ENCODE measurements around the gene SLC1A1.

DNA sequence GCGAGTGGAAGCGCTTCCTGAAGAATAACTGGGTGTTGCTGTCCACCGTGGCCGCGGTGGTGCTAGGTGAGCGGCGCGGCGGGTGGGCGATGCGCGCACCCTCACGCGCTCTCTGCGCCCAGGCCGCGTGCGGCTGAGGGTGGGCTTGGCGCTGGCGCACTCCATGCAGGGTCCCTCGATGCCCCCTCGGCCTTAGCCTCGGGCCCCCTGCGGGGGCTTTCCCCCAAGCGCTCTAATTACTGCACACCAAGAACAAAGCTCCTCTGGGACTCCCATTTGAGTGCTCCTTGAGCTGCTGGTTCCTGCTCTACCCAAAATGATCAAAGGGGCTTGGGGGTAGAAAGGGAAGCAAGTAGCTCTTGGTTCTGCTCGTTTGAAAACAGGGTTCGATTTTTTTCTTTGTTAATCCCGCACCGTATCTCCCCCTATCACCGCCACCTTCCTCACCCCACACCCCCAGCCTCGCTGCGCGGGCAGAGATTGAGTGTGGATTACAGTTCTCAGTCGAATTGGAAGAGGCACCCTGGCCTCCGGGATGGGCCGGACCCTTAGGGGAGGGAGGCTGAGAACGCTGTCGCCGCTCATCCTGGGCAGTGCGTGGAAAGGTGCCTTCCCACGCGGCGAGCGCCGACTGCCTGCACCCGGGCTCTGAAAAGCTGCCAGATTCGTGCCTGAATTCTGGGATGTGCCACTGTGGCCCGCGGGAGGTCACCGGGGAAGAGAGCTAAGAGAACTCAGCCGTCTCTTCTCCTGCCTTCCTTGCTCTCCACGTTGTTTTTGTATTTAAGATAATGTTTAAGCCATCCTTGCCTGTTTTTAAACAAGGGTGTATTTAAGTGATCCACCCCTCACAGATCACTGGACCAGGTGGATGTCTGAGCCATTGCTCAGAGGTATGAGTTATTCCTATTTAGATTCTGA, 697 bp downstream of the SLC1A1 start:
- TF ChIP-seq, protein P1, sequence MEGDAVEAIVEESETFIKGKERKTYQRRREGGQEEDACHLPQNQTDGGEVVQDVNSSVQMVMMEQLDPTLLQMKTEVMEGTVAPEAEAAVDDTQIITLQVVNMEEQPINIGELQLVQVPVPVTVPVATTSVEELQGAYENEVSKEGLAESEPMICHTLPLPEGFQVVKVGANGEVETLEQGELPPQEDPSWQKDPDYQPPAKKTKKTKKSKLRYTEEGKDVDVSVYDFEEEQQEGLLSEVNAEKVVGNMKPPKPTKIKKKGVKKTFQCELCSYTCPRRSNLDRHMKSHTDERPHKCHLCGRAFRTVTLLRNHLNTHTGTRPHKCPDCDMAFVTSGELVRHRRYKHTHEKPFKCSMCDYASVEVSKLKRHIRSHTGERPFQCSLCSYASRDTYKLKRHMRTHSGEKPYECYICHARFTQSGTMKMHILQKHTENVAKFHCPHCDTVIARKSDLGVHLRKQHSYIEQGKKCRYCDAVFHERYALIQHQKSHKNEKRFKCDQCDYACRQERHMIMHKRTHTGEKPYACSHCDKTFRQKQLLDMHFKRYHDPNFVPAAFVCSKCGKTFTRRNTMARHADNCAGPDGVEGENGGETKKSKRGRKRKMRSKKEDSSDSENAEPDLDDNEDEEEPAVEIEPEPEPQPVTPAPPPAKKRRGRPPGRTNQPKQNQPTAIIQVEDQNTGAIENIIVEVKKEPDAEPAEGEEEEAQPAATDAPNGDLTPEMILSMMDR (IDR thresholded peaks at IDR 0.05), result no peak
- no peak for TF ChIP-seq POLR2A (IDR thresholded peaks at IDR 0.05)

Data from uterus (tissue), 2 donors.